GM18499 (cell line): ENCODE measurements around the gene GRID2.

Experiments used
- ATAC-seq: cut with Tn5 transposase; IDR thresholded peaks from one replicate; pipeline ENCODE4 v1.9.1; 2021; ENCODE audit warnings: moderate number of reproducible peaks; ENCODE audit not compliant: insufficient read depth, unreplicated experiment

Gene GRID2

GRCh38 chr4:93761286-93761685 lies 1457.5 kb downstream of the GRID2 start:
- no peak for ATAC-seq

- peak; percentile 69 for ATAC-seq
These were observed 1461.0 kb downstream of the GRID2 start for GRCh38 chr4:93764639-93765246.

- no peak for ATAC-seq
These were observed 1464.2 kb downstream of the GRID2 start for GRCh38 chr4:93767917-93768316.

- ATAC-seq = no peak
These were observed 1466.4 kb downstream of the GRID2 start for GRCh38 chr4:93770201-93770600.

- ATAC-seq = no peak
These were observed 1468.1 kb downstream of the GRID2 start for GRCh38 chr4:93771640-93772411.

- ATAC-seq = no peak
These were observed 1469.1 kb downstream of the GRID2 start for GRCh38 chr4:93772858-93773257.

- ATAC-seq = no peak
These were observed 1471.8 kb downstream of the GRID2 start for GRCh38 chr4:93775551-93775950.

- no peak for ATAC-seq
These were observed 1472.8 kb downstream of the GRID2 start for GRCh38 chr4:93776386-93777080.

- ATAC-seq = no peak
These were observed 1473.3 kb downstream of the GRID2 start for GRCh38 chr4:93777081-93777460.

GRCh38 chr4:93779228-93779627 lies 1475.5 kb downstream of the GRID2 start:
- ATAC-seq = no peak

- no peak for ATAC-seq
These were observed 1476.3 kb downstream of the GRID2 start for GRCh38 chr4:93780080-93780479.

GRCh38 chr4:93781198-93781597 lies 1477.4 kb downstream of the GRID2 start:
- no peak for ATAC-seq

GRCh38 chr4:93786149-93786548 lies 1482.4 kb downstream of the GRID2 start:
- ATAC-seq = no peak

GRCh38 chr4:93788712-93789111 lies 1484.9 kb downstream of the GRID2 start:
- no peak for ATAC-seq

- ATAC-seq = peak; percentile 73
These were observed 1487.9 kb downstream of the GRID2 start for GRCh38 chr4:93791570-93792195.

GRCh38 chr4:93802045-93802444 lies 1498.3 kb downstream of the GRID2 start:
- no peak for ATAC-seq

- no peak for ATAC-seq
These were observed 1506.0 kb downstream of the GRID2 start for GRCh38 chr4:93809773-93810172.

- no peak for ATAC-seq
These were observed 1506.7 kb downstream of the GRID2 start for GRCh38 chr4:93810340-93810992.

- ATAC-seq = no peak
These were observed 1509.3 kb downstream of the GRID2 start for GRCh38 chr4:93813092-93813491.

GRCh38 chr4:93814141-93814540 lies 1510.4 kb downstream of the GRID2 start:
- no peak for ATAC-seq
